Cardiac septum (tissue), 1 donor: ENCODE results near the gene GTPBP6. TPM values are rescaled to one million over a fixed set of nuclear protein-coding genes. Genes with fewer than 3 reads are reported as not detected.

Experiments
- total RNA-seq: library from RNA; stranded (reverse); fragmentation: NEBNext Ultra II Directional; extraction: Animal tissue kit (Norgen Biotek cat#: 25700); gene quantifications from one replicate; pipeline ENCODE4 v1.2.1, GENCODE V29; 2021
- donor health status: DM: no; HTN: no; CAD: no.

The GTPBP6 gene
- total RNA-seq, 1 donor from 2014 or later, result 35.3 TPM

Other genes starting within 250 kb of the GTPBP6 start
- gene PLCXD1, start 37.4 kb downstream of the GTPBP6 start, total RNA-seq, result 3.4 TPM
- gene PPP2R3B, start 68.1 kb upstream of the GTPBP6 start, total RNA-seq, result 128 TPM